Body of pancreas (tissue), 4 donors: ENCODE results near the gene RRM2. TPM values are rescaled to one million over a fixed set of nuclear protein-coding genes. Genes with fewer than 3 reads are reported as not detected.

Experiments used
- ATAC-seq: fragments of 150-250 bp; one replicate; pipeline ENCODE4 v1.9.1; 2016
- DNase-seq, 4 donors: peaks; one replicate each; pipeline ENCODE4 v3.0.0-alpha.2; 2019
- H3K27ac ChIP-seq, 4 donors: fragments of 200-600 bp; sonication (generic); 1 replicate in 3 of 4; 2 replicates in 1 of 4; pipeline versions ENCODE4 v1.5.1 to v1.6.1; 2016 to 2019; ENCODE audit warnings: mild to moderate bottlenecking in 1 of 4, mixed read lengths in 1 of 4, moderate library complexity in 1 of 4
- H3K27me3 ChIP-seq, 2 donors: fragments of 200-600 bp; sonication (generic); one replicate each; pipeline ENCODE4 v1.6.0; 2016; ENCODE audit warnings: mild to moderate bottlenecking in 1 of 2
- H3K36me3 ChIP-seq, 2 donors: fragments of 200-600 bp; sonication (generic); replicated peaks in 1 of 2; 2 replicates each; pipeline ENCODE4 v1.5.1; 2016; ENCODE audit warnings: low read depth in 2 of 2; ENCODE audit not compliant: insufficient read depth in 1 of 2
- H3K4me1 ChIP-seq: fragments of 200-600 bp; sonication (generic); one replicate; pipeline ENCODE4 v1.6.0; 2016
- H3K4me3 ChIP-seq, 2 donors: fragments of 200-600 bp; sonication (generic); 1 replicate in 1 of 2; 2 replicates in 1 of 2; pipeline ENCODE4 v1.5.1; 2016 to 2019
- H3K9me3 ChIP-seq, 3 donors: fragments of 200-600 bp; sonication (generic); 1 replicate in 2 of 3; 2 replicates in 1 of 3; pipeline ENCODE4 v1.5.1; 2016
- POLR2A ChIP-seq, 3 donors: fragments of 450-650 bp; IDR thresholded peaks; one replicate each; pipeline ENCODE4 v1.6.1; 2016; ENCODE audit warnings: antibody characterized with exemption in 3 of 3, mild to moderate bottlenecking in 2 of 3
- WGBS, 2 donors: methylation state at CpG; one replicate each; pipeline ENCODE4 v1.1.5; 2017; 5-methylcytosine and 5-hydroxymethylcytosine counted together
- intact Hi-C: fragments of 100-400 bp; cut with DNase I; formaldehyde crosslinking; loops from one replicate; pipeline ENCODE4 v1.15.1; 2023
- total RNA-seq, 2 donors: library from RNA; depleted of rRNA; stranded (reverse); fragments of >200 nt; gene quantifications; one replicate each; pipeline ENCODE4 v1.1.0, GENCODE V29; 2016
- TF ChIP-seq, protein P1 (sequence below), 7 experiments: fragments of 450-650 bp in 4 of 7; fragments of 200-600 bp in 3 of 7; sonication (generic) in 3 of 7; IDR thresholded peaks; one replicate each; pipeline ENCODE4 v1.5.1; 2016 to 2019; ENCODE audit warnings: antibody characterized with exemption in 7 of 7

The RRM2 gene
- total RNA-seq, 2 donors from 2014 or later: not detected

DNA sequence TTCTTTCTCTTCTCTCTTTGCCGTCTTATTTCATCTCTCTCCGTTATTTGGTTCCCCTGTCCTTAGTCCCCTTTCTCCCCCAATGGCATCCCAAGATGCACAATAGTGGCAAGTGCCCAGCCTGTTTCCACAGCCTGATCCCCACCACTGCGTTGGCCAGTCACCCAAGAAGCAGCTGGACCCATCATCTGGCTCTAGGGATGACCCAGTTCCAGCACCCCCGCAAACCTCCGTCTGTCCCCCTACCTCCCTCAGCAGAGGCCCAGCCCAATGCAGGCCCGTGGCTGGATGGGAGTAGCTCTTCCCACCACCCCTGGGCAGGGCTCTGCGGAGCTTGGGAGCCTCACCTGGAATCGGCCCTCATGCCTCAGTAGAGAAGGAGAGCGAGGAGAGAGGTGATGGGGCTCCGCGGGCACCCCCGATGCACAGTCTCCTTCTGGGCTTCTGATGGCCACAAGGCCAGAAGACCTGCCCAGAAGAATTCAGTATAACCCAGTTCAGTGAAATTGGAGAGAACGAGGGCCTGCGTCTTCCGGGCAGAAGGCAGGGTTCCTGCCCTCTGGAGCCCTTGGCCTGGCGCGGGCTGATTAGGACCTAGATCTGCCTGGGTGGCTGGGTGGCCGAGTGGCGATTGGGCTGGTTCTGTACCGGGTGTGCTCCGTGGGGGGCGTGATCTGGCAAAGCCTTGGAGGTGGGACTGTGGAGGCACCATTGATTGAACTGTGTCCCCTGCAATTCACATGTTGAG, 50.9 kb downstream of the RRM2 start:
- TF ChIP-seq, protein P1, sequence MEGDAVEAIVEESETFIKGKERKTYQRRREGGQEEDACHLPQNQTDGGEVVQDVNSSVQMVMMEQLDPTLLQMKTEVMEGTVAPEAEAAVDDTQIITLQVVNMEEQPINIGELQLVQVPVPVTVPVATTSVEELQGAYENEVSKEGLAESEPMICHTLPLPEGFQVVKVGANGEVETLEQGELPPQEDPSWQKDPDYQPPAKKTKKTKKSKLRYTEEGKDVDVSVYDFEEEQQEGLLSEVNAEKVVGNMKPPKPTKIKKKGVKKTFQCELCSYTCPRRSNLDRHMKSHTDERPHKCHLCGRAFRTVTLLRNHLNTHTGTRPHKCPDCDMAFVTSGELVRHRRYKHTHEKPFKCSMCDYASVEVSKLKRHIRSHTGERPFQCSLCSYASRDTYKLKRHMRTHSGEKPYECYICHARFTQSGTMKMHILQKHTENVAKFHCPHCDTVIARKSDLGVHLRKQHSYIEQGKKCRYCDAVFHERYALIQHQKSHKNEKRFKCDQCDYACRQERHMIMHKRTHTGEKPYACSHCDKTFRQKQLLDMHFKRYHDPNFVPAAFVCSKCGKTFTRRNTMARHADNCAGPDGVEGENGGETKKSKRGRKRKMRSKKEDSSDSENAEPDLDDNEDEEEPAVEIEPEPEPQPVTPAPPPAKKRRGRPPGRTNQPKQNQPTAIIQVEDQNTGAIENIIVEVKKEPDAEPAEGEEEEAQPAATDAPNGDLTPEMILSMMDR (IDR thresholded peaks at IDR 0.05): no peak
- no peak for TF ChIP-seq POLR2A (IDR thresholded peaks at IDR 0.05)
- H3K27me3 ChIP-seq: no peaks in the 10 kb centered on the region
- H3K27ac ChIP-seq: no peak overlapping the region
- peaks cover 4% of the 10 kb centered on the region for H3K4me1 ChIP-seq
- WGBS, 2 donors: 96% methylated on average over 7 to 22 of the region's 22 CpGs
- H3K4me3 ChIP-seq: no peak overlapping the region
- DNase-seq: no peak
- intact Hi-C loops: no loop called here
- no peak for ATAC-seq
- no peaks in the 10 kb centered on the region for H3K36me3 ChIP-seq
- no peaks in the 10 kb centered on the region for H3K9me3 ChIP-seq

DNA sequence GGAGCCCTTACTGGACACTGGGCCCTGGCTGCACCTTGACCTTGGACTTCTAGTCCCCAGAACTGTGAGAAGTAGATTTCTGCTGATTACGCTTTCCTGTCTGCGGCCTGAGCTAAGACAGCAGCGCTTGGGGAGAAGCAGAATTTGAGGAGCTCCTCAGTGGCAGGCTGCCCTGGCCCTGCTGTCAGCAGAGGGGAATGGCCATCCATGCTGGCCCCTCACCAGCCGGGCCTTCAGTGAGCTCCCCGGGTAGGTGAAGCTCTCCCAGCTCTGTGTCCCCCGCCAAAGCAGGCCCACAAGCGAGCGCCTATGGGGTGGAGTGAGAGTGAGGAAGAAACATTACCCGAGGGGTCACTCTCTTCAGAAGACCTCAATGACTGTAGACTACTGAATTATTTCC, 51.6 kb downstream of the RRM2 start:
- H3K4me3 ChIP-seq: no peak overlapping the region

DNA sequence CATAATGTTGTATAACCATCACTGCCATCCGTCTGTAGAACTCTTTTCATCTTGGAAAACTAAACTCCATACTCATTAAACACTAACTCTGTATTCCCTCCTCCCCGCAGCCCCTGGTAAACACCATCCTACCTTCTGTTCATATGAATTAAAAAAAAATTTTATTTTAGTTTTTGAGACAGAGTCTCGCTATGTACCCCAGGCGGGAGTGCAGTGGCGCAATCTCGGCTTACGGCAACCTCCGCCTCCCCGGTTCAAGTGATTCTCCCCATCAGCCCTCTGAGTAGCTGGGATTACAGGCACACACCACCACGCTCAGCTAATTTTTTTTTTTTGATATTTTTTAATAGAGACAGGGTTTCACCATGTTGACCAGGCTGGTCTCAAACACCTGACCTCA, 52.9 kb downstream of the RRM2 start:
- Histone ChIP-seq H3K27ac (no peak overlapping the region), H3K36me3 (no peaks in the 10 kb centered on the region), H3K9me3 (no peaks in the 10 kb centered on the region), H3K27me3 (no peaks in the 10 kb centered on the region), H3K4me1 (no peaks in the 10 kb centered on the region), H3K4me3 (no peak overlapping the region)
- DNase-seq (no peak), ATAC-seq (no peak)
- TF ChIP-seq, protein P1 (IDR thresholded peaks at IDR 0.05): no peak
- TF ChIP-seq POLR2A (IDR thresholded peaks at IDR 0.05): no peak
- 95 to 96% methylated on average over 10 of the region's 10 CpGs for WGBS, 2 donors
- intact Hi-C loops: no loop called here

More for the DNA sequence above, 51.6 kb downstream of the RRM2 start:
- DNase-seq: no peak
- H3K27ac ChIP-seq: no peak overlapping the region
- H3K27me3 ChIP-seq: no peaks in the 10 kb centered on the region
- 88 to 97% methylated on average over 6 to 9 of the region's 9 CpGs for WGBS, 2 donors
- H3K9me3 ChIP-seq: no peaks in the 10 kb centered on the region
- ATAC-seq: no peak
- H3K36me3 ChIP-seq: no peaks in the 10 kb centered on the region
- peaks cover 4% of the 10 kb centered on the region for H3K4me1 ChIP-seq
- intact Hi-C loops: no loop called here
- TF ChIP-seq, protein P1 (IDR thresholded peaks at IDR 0.05): no peak
- no peak for TF ChIP-seq POLR2A (IDR thresholded peaks at IDR 0.05)

DNA sequence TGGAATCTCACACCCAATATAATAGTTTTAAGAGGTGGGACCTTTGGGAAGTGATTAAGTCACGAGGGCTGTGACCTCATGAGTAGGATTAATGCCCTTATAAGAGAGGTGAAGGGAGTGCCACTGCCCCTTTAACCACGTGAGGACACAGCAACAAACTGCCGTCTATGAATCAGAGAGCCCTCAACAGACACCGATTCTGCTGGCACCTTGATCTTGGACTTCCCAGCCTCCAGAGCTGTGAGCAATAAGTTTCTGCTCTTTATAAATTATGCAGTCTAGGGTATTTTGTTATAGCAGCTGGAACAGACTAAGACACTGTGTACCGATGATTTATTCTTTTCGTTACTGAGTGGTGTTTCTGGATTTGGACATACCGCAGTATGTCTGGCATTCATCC, 56.2 kb downstream of the RRM2 start:
- DNase-seq: no peak
- H3K9me3 ChIP-seq: no peaks in the 10 kb centered on the region
- intact Hi-C loops: no loop called here
- no peak overlapping the region for H3K27ac ChIP-seq
- WGBS, 2 donors: 91 to 98% methylated on average over 7 of the region's 7 CpGs
- no peaks in the 10 kb centered on the region for H3K36me3 ChIP-seq
- no peaks in the 10 kb centered on the region for H3K4me1 ChIP-seq
- TF ChIP-seq POLR2A (IDR thresholded peaks at IDR 0.05): no peak
- TF ChIP-seq, protein P1 (IDR thresholded peaks at IDR 0.05): no peak
- no peak overlapping the region for H3K4me3 ChIP-seq
- ATAC-seq: no peak
- H3K27me3 ChIP-seq: no peaks in the 10 kb centered on the region

DNA sequence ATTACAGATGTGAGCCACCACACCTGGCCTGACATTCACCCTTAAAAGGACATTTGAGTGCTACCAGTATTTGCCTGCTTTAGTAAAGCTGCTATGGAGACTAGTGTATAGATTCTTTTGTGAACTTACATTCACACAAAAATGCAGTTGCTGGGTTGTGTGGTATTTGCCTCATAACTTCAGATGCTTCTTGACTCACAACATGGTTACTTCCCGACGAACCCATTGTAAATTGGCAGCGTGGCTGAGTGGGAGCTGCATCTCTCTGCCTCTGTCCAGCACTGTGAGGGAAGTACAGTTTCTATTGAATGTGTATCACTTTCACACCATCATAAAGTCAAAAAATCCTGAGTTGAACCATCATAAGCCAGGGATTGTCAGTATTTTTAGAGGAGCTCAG, 56.9 kb downstream of the RRM2 start:
- DNase-seq: no peak
- Histone ChIP-seq H3K4me3 (no peak overlapping the region), H3K4me1 (no peaks in the 10 kb centered on the region), H3K36me3 (no peaks in the 10 kb centered on the region), H3K9me3 (no peaks in the 10 kb centered on the region), H3K27ac (no peak overlapping the region), H3K27me3 (no peaks in the 10 kb centered on the region)
- intact Hi-C loops: no loop called here
- TF ChIP-seq POLR2A (IDR thresholded peaks at IDR 0.05): no peak
- TF ChIP-seq, protein P1 (IDR thresholded peaks at IDR 0.05): no peak
- no peak for ATAC-seq
- WGBS, 2 donors: 77 to 93% methylated on average over 3 of the region's 3 CpGs
